Measurements from ENCODE around the gene FAM210A.

- TF ChIP-seq ZFX (CRISPR knock-in tag; IDR thresholded peaks at IDR 0.05): no peak
- TF ChIP-seq POLR2A (conservative IDR thresholded peaks at IDR 0.05): no peak
- TF ChIP-seq ZKSCAN1 (IDR thresholded peaks at IDR 0.05; ENCODE audit: low read depth, low read length): no peak
- no peak for TF ChIP-seq PTRF (tag; IDR thresholded peaks at IDR 0.05)
Observed at GRCh38 chr18:13642440-13642827, 83.9 kb downstream of the FAM210A start.

Measured in K562 (cell line).